Measurements from ENCODE around the gene ERICH3.

The ERICH3 gene, protein sequence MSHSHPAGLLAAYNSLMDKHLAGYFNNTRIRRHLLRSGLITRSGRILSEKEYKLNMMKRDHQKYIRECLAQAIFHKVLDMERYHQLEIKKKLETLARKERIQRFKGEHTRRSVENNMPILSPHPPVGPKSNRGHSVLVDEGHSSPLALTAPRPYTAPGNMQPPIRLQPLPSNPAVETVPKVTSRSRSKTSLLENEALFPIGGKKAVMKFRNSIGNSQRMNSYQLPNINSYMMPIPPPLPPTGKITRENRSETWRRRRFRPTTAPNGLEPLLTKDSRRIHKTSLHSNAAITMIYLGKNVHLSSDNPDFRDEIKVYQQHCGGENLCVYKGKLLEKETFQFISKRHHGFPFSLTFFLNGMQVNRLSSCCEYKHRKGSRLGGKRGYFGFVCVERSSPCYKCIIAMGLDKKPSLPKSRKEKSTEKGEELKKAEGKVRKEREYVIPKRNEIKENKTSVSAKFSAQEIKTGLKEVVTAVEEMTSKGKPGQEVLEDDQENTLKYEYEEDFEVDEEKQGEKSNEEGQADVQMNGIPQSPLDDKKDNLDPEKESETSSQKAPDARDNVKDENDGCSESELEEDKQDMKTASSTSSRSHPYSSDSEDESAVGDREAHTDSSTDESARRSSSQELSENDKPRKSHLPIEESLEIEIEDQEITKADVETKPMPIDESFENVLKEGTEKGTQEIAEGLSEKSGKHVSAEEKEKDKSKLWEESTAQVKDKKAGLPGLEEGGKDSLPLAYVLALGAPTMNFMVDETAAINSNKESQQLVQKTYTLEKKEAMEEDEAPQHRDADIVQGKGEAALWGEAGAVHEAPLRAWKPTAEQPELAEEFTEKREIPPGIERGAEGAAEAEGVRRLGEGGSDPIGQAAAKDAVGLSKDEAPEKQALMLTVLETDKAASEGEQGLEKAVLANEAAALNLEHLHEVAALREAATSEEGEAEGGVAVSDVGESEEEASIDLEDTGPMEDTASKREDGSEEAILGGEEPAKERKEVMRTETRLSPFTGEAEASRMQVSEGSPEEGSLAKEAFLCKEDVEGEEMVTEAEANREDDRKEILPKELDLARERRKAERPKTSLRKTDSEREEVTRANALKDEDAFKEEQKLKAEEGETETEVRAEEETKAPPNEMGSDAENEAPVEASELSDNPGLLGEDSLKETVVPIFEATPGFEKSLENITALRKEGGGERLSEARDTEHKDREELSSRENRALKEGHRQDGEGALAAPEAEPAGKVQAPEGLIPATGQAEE (N-terminal part only)

DNA sequence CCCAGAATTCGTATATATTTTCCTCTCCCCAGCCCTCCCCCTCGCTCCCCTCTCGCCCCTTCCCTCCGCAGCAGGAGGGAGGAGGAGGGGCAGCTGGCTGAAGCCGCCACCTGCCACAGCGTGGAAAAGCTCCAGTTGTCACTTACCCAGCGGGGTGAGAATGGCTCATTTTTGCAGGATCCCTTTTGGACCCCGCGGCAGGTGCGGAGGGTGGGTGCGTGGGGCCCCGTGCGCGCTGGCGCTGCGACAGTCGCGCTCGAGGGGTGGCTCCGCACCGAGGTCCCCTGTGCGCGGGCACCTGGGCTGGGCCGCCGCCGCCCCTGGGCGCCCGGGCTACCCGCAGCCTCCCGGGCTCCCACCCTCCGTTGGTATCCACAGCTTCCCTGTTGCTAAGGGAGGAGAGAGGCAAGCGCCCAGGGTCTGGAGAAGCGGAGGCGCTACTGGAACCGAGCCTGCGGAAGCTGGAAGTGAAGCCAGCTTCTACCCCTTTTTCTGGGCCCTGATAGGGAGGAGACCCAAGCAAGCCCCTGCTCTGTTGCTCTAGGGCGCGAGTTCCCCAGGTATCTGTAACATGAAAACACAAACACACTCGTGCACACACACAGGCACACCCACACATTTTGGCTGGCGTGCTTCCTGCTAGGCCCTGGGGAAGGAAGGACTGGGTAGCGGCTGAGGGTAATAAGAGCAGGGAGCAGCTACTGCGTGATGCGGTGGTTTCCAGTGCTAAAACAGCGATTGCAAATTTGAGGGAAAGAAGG, at the start of gene ERICH3:
Gene ERICH3, minus strand, starts transcription at position 442 of the 761 bp plus-strand sequence. Its CDS starts 273 bp downstream, at position 169.
- POLR2A ChIA-PET, result no interaction called here
- DNase-seq (ENCODE audit: extremely low spot score), result no peak
- no peak for TF ChIP-seq FOXA1 (IDR thresholded peaks at IDR 0.05)
- no peak for TF ChIP-seq ELF4 (IDR thresholded peaks at IDR 0.05)
- TF ChIP-seq HDGF (IDR thresholded peaks at IDR 0.05; ENCODE audit: borderline replicate concordance), result no peak
- no peak for TF ChIP-seq TARDBP (IDR thresholded peaks at IDR 0.05)
- no peak for TF ChIP-seq NFRKB (IDR thresholded peaks at IDR 0.05)
- no peak for TF ChIP-seq SUZ12 (IDR thresholded peaks at IDR 0.05)
- no peak for TF ChIP-seq FOXK2 (IDR thresholded peaks at IDR 0.05)
- TF ChIP-seq BHLHE40 (IDR thresholded peaks at IDR 0.05; ENCODE audit: borderline replicate concordance), result no peak
- TF ChIP-seq CTBP1 (IDR thresholded peaks at IDR 0.05; ENCODE audit: borderline replicate concordance), result no peak
- TF ChIP-seq ZNF384 (IDR thresholded peaks at IDR 0.05), result no peak
- TF ChIP-seq FOXM1 (IDR thresholded peaks at IDR 0.05; ENCODE audit: borderline replicate concordance), result no peak
- TF ChIP-seq SP1 (IDR thresholded peaks at IDR 0.05), result no peak
- no peak for TF ChIP-seq ARNT (IDR thresholded peaks at IDR 0.05)
- no peak for TF ChIP-seq L3MBTL2 (conservative IDR thresholded peaks at IDR 0.05)
- TF ChIP-seq, protein P1, sequence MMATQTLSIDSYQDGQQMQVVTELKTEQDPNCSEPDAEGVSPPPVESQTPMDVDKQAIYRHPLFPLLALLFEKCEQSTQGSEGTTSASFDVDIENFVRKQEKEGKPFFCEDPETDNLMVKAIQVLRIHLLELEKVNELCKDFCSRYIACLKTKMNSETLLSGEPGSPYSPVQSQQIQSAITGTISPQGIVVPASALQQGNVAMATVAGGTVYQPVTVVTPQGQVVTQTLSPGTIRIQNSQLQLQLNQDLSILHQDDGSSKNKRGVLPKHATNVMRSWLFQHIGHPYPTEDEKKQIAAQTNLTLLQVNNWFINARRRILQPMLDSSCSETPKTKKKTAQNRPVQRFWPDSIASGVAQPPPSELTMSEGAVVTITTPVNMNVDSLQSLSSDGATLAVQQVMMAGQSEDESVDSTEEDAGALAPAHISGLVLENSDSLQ (IDR thresholded peaks at IDR 0.05), result no peak
- no peak for TF ChIP-seq LEF1 (IDR thresholded peaks at IDR 0.05; ENCODE audit: borderline replicate concordance)
- CTCF ChIA-PET, result no interaction called here

GRCh38 chr1:74717626-74718025, 44.0 kb upstream of the ERICH3 start:
- no peak for TF ChIP-seq LEF1 (IDR thresholded peaks at IDR 0.05; ENCODE audit: borderline replicate concordance)
- CTCF ChIA-PET, result no interaction called here
- DNase-seq (ENCODE audit: extremely low spot score), result no peak
- POLR2A ChIA-PET, result no interaction called here

- TF ChIP-seq SP1 (IDR thresholded peaks at IDR 0.05) (no peak), FOXM1 (IDR thresholded peaks at IDR 0.05; ENCODE audit: borderline replicate concordance) (no peak), ZNF384 (IDR thresholded peaks at IDR 0.05) (no peak)
- TF ChIP-seq, protein P1 (IDR thresholded peaks at IDR 0.05), result no peak
- no peak for DNase-seq (ENCODE audit: extremely low spot score)
- ChIA-PET POLR2A (no interaction called here), CTCF (no interaction called here)
Measured at GRCh38 chr1:74716822-74717221, 43.2 kb upstream of the ERICH3 start.

- CTCF ChIA-PET, result no interaction called here
- TF ChIP-seq TARDBP (IDR thresholded peaks at IDR 0.05) (no peak), SUZ12 (IDR thresholded peaks at IDR 0.05) (no peak), ZNF384 (IDR thresholded peaks at IDR 0.05) (no peak), SP1 (IDR thresholded peaks at IDR 0.05) (no peak), HDGF (IDR thresholded peaks at IDR 0.05; ENCODE audit: borderline replicate concordance) (no peak), FOXA1 (IDR thresholded peaks at IDR 0.05) (no peak), NFRKB (IDR thresholded peaks at IDR 0.05) (no peak), FOXK2 (IDR thresholded peaks at IDR 0.05) (no peak), L3MBTL2 (conservative IDR thresholded peaks at IDR 0.05) (no peak), ELF4 (IDR thresholded peaks at IDR 0.05) (no peak), BHLHE40 (IDR thresholded peaks at IDR 0.05; ENCODE audit: borderline replicate concordance) (no peak)
- TF ChIP-seq, protein P1 (IDR thresholded peaks at IDR 0.05), result no peak
- DNase-seq (ENCODE audit: extremely low spot score), result no peak
- POLR2A ChIA-PET, result no interaction called here
Measured at GRCh38 chr1:74715806-74716205, 42.2 kb upstream of the ERICH3 start.

GRCh38 chr1:74715236-74715502, 41.6 kb upstream of the ERICH3 start:
- no peak for TF ChIP-seq FOXK2 (IDR thresholded peaks at IDR 0.05)
- TF ChIP-seq BHLHE40 (IDR thresholded peaks at IDR 0.05; ENCODE audit: borderline replicate concordance), result no peak
- TF ChIP-seq NFRKB (IDR thresholded peaks at IDR 0.05), result no peak
- TF ChIP-seq ELF4 (IDR thresholded peaks at IDR 0.05), result no peak
- no peak for TF ChIP-seq LEF1 (IDR thresholded peaks at IDR 0.05; ENCODE audit: borderline replicate concordance)
- no peak for TF ChIP-seq FOXA1 (IDR thresholded peaks at IDR 0.05)
- no peak for TF ChIP-seq L3MBTL2 (conservative IDR thresholded peaks at IDR 0.05)
- no peak for TF ChIP-seq ZNF384 (IDR thresholded peaks at IDR 0.05)
- no peak for TF ChIP-seq SUZ12 (IDR thresholded peaks at IDR 0.05)
- no peak for TF ChIP-seq CTBP1 (IDR thresholded peaks at IDR 0.05; ENCODE audit: borderline replicate concordance)
- no peak for TF ChIP-seq TARDBP (IDR thresholded peaks at IDR 0.05)
- TF ChIP-seq, protein P1 (IDR thresholded peaks at IDR 0.05), result no peak
- no peak for TF ChIP-seq ARNT (IDR thresholded peaks at IDR 0.05)
- no peak for TF ChIP-seq SP1 (IDR thresholded peaks at IDR 0.05)
- TF ChIP-seq HDGF (IDR thresholded peaks at IDR 0.05; ENCODE audit: borderline replicate concordance), result no peak
- TF ChIP-seq FOXM1 (IDR thresholded peaks at IDR 0.05; ENCODE audit: borderline replicate concordance), result no peak
- POLR2A ChIA-PET, result no interaction called here

More at GRCh38 chr1:74715236-74715502, 41.6 kb upstream of the ERICH3 start:
- no peak for DNase-seq (ENCODE audit: extremely low spot score)
- CTCF ChIA-PET, result interaction anchor here (1.0 kb wide), 1 partner anchor 18 kb away, joined by 3 read pairs; the partner anchor contains the start of genes CRYZ and TYW3
